GM19099 (cell line): ENCODE measurements around the gene TGFBR3.

ENCODE experiments used
- POLR2A ChIP-seq: IDR thresholded peaks from 3 replicates; pipeline ENCODE4 v1.6.1; 2011; ENCODE audit warnings: low read depth; ENCODE audit not compliant: insufficient read length; ENCODE audit errors: extremely low read depth

Gene TGFBR3

GRCh38 chr1:91754816-91755580 is 131.0 kb downstream of the TGFBR3 start:
- TF ChIP-seq POLR2A = no peak

- no peak for TF ChIP-seq POLR2A
Measured at GRCh38 chr1:91754348-91754747, 131.6 kb downstream of the TGFBR3 start.

- no peak for TF ChIP-seq POLR2A
Measured at GRCh38 chr1:91753878-91754277, 132.1 kb downstream of the TGFBR3 start.

GRCh38 chr1:91752324-91752723 is 133.6 kb downstream of the TGFBR3 start:
- TF ChIP-seq POLR2A = no peak

- TF ChIP-seq POLR2A = no peak
Measured at GRCh38 chr1:91751275-91751674, 134.7 kb downstream of the TGFBR3 start.

GRCh38 chr1:91750398-91750996 is 135.5 kb downstream of the TGFBR3 start:
- no peak for TF ChIP-seq POLR2A

- TF ChIP-seq POLR2A = no peak
Measured at GRCh38 chr1:91749788-91750231, 136.1 kb downstream of the TGFBR3 start.

- TF ChIP-seq POLR2A = no peak
Measured at GRCh38 chr1:91747666-91748065, 138.3 kb downstream of the TGFBR3 start.

- TF ChIP-seq POLR2A = no peak
Measured at GRCh38 chr1:91746728-91747338, 139.1 kb downstream of the TGFBR3 start.

- no peak for TF ChIP-seq POLR2A
Measured at GRCh38 chr1:91745640-91746373, 140.1 kb downstream of the TGFBR3 start.

- no peak for TF ChIP-seq POLR2A
Measured at GRCh38 chr1:91744953-91745639, 140.9 kb downstream of the TGFBR3 start.

- TF ChIP-seq POLR2A = no peak
Measured at GRCh38 chr1:91742848-91743292, 143.1 kb downstream of the TGFBR3 start.

- no peak for TF ChIP-seq POLR2A
Measured at GRCh38 chr1:91741906-91742305, 144.0 kb downstream of the TGFBR3 start.

GRCh38 chr1:91741301-91741700 is 144.7 kb downstream of the TGFBR3 start:
- no peak for TF ChIP-seq POLR2A

GRCh38 chr1:91737650-91738049 is 148.3 kb downstream of the TGFBR3 start:
- TF ChIP-seq POLR2A = no peak
